Central memory CD4-positive, alpha-beta T cell (primary cell): ENCODE results near the gene SDK1.

Experiments
- DNase-seq: peaks from one replicate; pipeline ENCODE4 v3.0.0; 2022

The SDK1 gene

DNA sequence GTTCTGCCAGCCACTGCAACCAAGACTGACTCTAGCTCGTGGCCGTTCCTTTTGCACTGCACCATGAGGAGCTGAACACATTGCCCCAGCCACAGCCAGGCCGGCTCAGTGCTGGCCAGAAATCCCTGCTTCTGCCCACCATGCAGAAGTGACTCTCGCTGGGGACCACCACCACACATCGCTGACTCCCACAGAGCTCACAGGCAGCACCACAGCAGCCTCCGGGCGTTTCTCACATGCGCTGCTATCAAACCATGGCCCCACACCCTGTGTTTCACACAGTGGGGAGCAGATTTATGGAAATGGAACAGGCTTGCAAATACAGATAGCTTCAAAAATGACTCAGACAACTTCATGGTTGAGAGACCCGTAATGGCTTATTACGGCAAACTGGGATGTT is 15.4 kb upstream of the SDK1 start:
- no peak for DNase-seq

DNA sequence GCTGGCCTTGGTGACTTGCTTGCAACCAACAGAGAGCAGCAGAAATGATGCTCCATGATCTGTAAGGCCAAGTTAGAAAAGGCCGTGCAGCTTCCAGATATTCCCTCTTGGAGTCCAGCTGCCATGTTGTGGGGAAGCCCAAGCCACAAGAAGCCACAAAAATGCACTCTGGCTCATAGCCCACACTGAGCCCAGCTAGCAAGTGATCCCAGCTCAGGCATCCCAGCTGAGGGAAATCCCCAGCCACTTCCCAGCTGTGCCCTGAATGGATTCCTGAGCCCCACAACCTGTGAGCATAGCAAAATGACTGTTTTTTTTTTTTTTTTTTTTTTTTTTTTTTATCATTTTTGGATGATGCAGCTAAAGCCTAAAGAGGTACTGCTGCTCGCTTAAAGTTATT is 11.1 kb upstream of the SDK1 start:
- DNase-seq = no peak

DNA sequence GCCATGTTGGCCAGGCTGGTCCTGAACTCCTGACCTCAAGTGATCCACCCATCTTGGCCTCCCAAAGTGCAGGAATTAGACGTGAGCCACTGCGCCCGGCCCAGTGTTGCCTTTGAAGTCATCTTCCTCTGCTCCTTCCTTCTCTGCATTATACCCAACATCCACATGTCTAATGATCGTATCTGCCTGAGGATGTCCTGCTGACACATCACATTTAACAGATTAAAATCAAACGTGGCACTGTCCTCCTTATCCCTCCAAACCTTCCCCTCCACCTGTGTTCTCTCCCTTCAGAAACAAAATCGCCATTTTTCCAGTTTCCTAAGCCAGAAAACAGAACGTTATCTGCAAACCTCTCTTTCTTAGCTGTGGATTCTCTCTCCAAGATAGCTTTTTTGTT is 8.4 kb upstream of the SDK1 start:
- DNase-seq = no peak

DNA sequence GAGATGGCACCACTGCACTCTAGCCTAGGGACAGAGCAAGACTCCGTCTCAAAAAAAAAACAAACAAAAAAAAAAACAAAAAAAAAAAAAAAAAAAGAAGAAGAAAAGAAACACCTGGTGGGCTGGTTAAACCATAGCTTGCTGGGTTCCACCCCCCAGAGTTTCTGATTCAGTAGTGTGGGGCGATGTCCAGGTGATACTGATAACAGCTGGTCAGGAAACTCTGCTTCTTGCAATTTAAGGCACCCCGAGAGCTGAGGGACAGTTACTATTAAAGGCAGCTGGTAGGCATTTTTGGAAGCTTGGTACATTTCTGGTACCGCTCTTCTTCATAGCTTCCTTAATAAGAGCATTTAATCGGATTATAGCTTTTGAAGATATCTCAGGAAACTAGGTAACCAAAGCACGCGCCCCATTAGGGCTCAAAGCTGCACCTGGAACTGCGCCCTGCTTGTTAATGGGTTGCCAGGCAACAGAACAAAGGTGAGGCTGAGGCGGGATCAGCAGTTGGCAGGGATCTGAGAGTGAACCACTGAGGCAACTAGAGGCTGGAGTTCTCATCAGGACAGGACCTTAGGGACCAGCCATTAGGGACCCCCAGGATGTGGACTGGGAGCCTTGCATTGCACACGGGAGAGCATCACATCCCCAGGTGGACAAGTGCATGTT is 6.5 kb upstream of the SDK1 start:
- no peak for DNase-seq

GRCh38 chr7:3297105-3297819 is 3.8 kb upstream of the SDK1 start:
- DNase-seq = no peak

GRCh38 chr7:3300221-3300650 is 816 bp upstream of the SDK1 start:
- DNase-seq = no peak

DNA sequence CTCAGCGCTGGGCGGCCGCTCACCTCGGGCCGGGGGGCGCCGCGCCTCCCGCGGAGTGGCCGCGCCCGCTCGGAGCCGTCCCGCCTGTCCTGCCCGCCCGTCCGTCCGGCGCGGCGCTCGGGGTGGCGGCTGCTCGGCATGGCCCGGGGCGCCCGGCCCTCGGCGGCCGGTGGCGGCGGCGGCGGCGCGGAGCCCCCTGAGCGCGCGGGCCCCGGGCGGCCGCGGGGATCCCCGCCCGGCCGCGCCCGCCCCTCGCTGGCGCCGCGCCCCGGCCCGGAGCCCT is 338 bp downstream of the SDK1 start:
- DNase-seq = no peak

DNA sequence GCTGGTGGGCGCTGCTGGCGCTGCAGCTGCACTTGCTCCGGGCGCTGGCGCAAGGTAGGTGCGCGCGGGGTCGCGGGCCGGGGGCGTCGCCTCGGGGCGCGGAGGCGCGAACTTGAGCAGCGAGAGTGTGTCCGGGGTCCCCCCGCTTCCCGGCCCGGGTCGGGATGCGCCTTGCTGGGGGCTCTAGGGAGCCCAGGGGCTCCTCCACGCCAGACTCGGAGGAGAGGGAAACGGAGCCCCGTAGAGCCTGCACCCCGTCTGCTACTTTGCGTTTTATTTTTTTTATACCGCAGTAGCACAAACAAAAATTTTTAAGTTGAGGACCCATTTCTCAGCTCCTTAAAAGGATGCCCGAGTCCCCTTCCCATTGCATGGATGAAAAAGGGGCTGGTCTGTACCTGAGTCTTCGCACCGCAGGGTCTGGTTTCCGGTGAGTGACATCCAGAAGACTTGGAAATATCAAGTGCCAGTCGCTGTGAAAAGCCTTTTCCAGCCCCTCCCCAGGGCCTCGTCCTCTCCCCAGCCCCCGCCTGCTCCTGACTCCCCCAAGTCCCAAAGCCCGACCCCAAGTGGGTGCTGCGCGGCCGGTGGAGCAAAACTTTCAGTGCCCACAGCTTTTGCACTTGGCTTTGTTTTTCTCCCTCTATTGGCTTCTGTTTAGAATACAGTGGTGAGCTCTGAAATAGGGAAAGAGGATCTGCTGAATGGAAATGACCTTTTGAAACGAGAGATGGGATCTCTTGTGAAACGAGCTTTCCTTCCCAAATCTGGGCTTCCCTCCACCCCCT is 973 bp downstream of the SDK1 start:
- DNase-seq = no peak

DNA sequence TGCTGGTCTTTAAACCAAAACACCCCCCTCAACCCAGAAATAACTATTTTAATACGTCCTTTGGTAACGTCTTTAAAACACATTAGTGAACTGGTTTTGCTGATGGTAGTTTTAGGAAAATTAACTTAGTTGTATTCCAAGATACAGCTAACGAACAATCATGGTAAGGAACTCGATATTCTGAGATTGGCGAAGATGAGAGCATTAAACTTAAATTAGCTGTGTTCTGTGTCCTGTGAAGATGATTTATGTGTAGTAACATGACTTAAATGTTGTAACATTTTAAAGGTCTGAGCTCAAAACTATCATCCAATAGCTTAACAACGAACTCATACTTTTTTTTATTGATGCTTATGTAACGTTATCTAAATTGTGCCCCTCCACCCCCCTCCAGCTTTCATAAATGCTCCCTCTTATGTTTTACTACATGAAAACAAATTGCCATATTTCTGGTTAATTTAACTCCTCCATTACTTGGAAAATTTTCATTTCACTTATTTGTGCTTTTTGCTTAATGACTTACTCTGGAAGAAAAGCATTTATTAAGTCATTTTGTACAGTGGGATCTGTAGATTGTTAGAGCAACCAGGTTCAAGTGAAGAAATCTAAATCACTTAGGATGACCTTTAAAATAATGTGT is 1.7 kb downstream of the SDK1 start:
- no peak for DNase-seq

DNA sequence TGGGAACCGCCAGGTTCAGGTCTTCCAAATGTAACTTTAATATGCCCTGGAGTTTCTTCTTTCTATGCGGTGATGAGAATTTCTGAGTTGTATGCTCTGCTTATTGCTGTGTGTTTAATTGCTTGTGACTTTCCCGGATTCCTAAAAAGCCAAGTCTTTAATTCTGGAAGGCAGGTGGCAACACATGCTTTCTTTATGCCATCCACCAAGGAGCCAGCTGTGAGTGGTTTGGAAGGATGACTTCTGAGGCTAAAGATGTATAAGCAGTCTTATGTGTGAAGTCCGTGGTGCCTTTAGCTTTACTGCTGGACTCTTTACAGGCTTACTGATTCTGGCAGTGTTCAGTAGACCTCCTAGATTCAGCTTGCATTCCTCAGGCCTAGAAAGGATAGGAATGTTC is 3.1 kb downstream of the SDK1 start:
- no peak for DNase-seq

DNA sequence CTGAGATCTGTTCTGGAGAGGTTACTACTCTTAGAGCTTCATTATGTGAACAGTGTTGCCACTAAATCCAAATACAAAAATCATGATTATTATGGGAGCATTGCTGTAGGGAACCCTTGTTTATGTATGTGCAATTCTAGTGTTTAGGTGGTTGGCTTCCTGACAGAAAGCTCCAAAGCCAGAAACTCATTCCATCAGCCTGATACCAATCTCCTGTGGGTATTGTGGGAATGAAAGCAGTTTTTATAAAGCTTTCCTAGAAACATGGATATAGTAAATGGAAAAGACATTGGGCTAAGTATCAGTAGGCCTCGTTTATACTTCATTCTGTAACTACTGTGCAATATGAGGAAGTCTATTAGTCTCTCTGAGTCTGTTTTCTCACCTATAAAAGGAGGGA is 6.4 kb downstream of the SDK1 start:
- DNase-seq = no peak

DNA sequence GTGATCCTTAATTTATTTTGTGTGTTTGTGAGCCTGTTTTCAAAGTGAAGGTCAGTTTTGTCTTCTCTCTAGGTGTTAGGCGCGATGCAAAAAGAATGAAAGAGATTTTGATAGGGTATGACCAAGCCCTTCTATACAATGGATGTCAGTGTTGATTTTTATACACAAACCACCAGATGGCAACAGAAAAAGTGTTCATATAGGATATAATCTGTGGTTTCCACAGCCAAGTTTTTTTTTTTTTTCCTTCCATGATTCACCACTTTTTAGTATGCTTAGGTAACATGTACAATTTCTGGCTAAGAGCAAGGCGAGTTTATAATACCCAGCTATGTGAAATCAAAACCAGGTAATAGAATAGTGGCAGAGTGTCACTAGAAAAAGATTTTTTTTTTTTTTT is 8.1 kb downstream of the SDK1 start:
- no peak for DNase-seq

- no peak for DNase-seq
Observed at GRCh38 chr7:3309956-3310355, 8.9 kb downstream of the SDK1 start.

GRCh38 chr7:3310884-3311283 is 9.8 kb downstream of the SDK1 start:
- no peak for DNase-seq

DNA sequence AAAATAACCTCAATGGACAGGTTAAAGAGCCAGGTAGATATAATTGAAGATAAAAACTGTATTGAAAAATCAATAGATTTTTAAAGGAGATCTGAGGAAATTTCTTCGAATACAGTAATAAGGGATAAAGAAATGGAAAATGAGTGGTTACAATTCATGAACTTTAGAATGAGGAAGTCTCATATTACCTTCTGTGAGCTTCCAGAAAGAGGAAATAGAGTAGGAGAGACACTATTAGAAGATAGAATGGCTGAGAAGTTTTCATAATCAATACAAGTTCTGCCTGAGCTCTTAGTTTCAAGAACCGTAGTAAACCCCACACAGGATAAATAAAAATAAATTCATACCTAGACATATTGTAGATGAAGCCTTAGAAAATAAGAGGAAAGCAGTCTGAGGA is 11.5 kb downstream of the SDK1 start:
- no peak for DNase-seq

DNA sequence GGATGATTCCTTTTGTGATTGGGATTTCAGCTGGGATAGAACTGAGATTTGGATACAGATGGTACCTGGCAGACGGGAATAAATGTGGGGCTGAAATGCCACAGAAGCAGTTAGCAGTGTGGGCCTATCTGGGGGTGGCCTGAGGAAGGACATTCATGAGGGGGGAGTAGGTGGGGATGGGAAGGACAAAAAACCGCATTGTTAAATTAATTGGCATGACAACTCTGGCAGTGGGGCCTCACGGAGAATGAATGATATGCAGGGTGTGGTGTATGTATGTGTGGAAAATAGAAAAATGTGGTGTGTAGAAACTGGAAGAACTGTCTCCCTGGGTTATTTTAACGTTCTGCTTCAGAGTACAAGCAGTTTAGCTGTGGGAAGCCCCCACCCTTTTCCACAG is 17.8 kb downstream of the SDK1 start:
- no peak for DNase-seq

DNA sequence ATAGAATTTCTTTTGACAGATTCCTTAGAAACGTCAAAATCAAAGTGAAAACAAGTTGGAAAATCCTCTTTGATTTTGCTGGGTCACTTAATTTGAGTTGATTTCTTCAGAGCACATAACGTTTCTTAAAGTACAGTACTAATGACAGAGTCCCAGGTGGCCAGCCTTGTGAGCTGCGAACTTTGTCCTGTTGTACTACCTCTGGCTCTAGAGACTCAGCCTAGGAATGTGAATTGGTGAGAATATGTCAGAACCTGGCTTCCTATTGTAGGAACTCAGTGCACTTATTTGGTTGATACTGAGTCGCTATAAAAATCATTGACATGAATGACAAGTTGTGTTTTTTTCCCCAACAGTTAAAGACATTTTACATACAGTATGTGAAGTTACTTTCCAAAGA is 20.2 kb downstream of the SDK1 start:
- no peak for DNase-seq

GRCh38 chr7:3321745-3322144 is 20.7 kb downstream of the SDK1 start:
- no peak for DNase-seq

DNA sequence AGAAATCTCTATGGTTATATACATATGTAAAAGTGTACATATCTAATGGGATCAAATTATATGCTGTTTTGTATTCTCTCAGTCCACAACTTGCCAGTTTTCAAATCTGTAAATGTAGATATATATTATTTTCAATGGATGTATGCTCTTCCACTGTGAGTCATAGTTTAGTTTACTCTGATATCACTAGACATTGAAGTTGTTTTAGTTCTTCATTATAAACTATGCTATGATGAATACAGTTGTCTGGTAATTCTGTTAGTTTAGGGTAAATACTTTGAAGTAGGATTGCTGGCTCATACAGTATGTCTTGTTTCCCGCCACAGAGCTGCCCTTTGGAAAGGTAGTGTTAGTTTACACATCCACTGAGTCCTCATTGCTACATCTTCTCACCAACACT is 25.2 kb downstream of the SDK1 start:
- DNase-seq = no peak

DNA sequence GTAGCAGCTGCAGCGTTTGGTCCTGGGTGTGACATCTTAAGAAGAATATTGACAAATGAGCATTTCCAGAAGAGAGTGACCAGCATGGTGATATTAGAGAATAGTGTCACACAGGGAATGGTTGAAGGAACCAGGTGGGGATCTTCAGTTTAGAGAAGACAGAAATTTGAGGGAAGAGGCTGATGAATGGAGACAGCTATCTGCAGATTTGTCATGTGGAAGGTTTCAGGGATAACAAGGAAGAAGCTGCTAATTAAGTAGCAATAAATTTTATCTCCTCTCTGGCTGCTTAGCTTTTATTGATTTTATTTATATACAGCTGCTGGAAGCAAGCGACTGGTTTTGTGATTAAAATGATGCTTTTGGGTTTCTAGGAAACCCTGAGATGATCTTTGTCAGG is 26.0 kb downstream of the SDK1 start:
- no peak for DNase-seq

GRCh38 chr7:3327655-3328054 is 26.6 kb downstream of the SDK1 start:
- no peak for DNase-seq

DNA sequence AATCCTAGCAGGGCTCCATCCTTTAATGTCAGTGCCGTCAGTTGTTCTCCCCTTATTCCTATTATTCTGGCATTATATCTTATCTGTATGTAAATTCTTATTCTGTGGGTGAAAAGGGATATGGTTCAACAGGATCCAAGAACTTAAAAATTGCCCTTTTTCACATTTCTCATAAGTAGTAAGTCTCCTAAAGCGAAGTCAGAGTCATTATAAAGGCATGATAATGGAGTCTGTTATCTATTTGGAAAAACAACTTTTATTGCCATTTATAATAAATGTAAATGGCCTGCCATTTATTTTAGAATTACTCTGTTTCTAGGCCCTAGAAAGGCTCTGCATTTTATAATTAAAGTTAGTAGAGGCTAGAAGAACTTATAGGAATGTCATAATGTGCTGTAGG is 31.3 kb downstream of the SDK1 start:
- no peak for DNase-seq

GRCh38 chr7:3333861-3334260 is 32.8 kb downstream of the SDK1 start:
- DNase-seq = no peak
